ENCODE measurements around the gene NFATC2IP.

Gene NFATC2IP

GRCh38 chr16:28927815-28928214 lies 22.9 kb upstream of the NFATC2IP start:
- H3K9ac ChIP-seq (ENCODE audit: low read depth, low read length) = no peak overlapping the region
- H3K9me3 ChIP-seq (ENCODE audit: insufficient read depth, low read depth, low read length) = no peaks in the 10 kb centered on the region
- H3K27me3 ChIP-seq (ENCODE audit: insufficient read depth, low read length) = no peaks in the 10 kb centered on the region
- 80% methylated on average over 1 of the region's 1 CpG for WGBS
- H3K27ac ChIP-seq (ENCODE audit: low read depth, low read length) = no peak overlapping the region
- H3K4me3 ChIP-seq (ENCODE audit: low read length) = no peak overlapping the region
- no peaks in the 10 kb centered on the region for H3K36me3 ChIP-seq (ENCODE audit: insufficient read depth, low read length)
- H3K4me1 ChIP-seq (ENCODE audit: insufficient read depth, low read length) = peaks cover 5% of the 10 kb centered on the region; the same call in 1 of the 2 replicates

GRCh38 chr16:28930203-28930602 lies 20.5 kb upstream of the NFATC2IP start:
- Histone ChIP-seq H3K27me3 (ENCODE audit: insufficient read depth, low read length) (no peaks in the 10 kb centered on the region), H3K9ac (ENCODE audit: low read depth, low read length) (no peak overlapping the region), H3K9me3 (ENCODE audit: insufficient read depth, low read depth, low read length) (no peaks in the 10 kb centered on the region), H3K27ac (ENCODE audit: low read depth, low read length) (no peak overlapping the region), H3K4me1 (ENCODE audit: insufficient read depth, low read length) (peaks cover 3% of the 10 kb centered on the region; the same call in 1 of the 2 replicates), H3K36me3 (ENCODE audit: insufficient read depth, low read length) (no peaks in the 10 kb centered on the region), H3K4me3 (ENCODE audit: low read length) (no peak overlapping the region)
- 90% methylated on average over 3 of the region's 3 CpGs for WGBS

- no peaks in the 10 kb centered on the region for H3K27me3 ChIP-seq (ENCODE audit: insufficient read depth, low read length)
- peaks cover 3% of the 10 kb centered on the region; the same call in 1 of the 2 replicates for H3K4me1 ChIP-seq (ENCODE audit: insufficient read depth, low read length)
- no peaks in the 10 kb centered on the region for H3K9me3 ChIP-seq (ENCODE audit: insufficient read depth, low read depth, low read length)
- H3K4me3 ChIP-seq (ENCODE audit: low read length) = no peak overlapping the region
- 0 out of 2 replicates have a peak overlapping the region, but pooled peaks have one; percentile 28 for H3K9ac ChIP-seq (ENCODE audit: low read depth, low read length)
- no peaks in the 10 kb centered on the region for H3K36me3 ChIP-seq (ENCODE audit: insufficient read depth, low read length)
- 72% methylated on average over 3 of the region's 3 CpGs for WGBS
- H3K27ac ChIP-seq (ENCODE audit: low read depth, low read length) = 0 out of 2 replicates have a peak overlapping the region, but pooled peaks have one; percentile 35
These were observed 20.1 kb upstream of the NFATC2IP start for GRCh38 chr16:28930652-28931051.

GRCh38 chr16:28931801-28932225 lies 18.9 kb upstream of the NFATC2IP start, which contains the start of gene CD19:
TSS of gene CD19 (plus strand) at chr16:28931971. CDS start at chr16:28932001, 30 bp downstream.
- no peaks in the 10 kb centered on the region for H3K27me3 ChIP-seq (ENCODE audit: insufficient read depth, low read length)
- no peaks in the 10 kb centered on the region for H3K9me3 ChIP-seq (ENCODE audit: insufficient read depth, low read depth, low read length)
- H3K4me1 ChIP-seq (ENCODE audit: insufficient read depth, low read length) = peaks cover 3% of the 10 kb centered on the region; the same call in 1 of the 2 replicates
- H3K36me3 ChIP-seq (ENCODE audit: insufficient read depth, low read length) = no peaks in the 10 kb centered on the region
- H3K27ac ChIP-seq (ENCODE audit: low read depth, low read length) = 0 out of 2 replicates have a peak within 1 kb of the TSS, but pooled peaks have one; percentile 35
- H3K9ac ChIP-seq (ENCODE audit: low read depth, low read length) = 0 out of 2 replicates have a peak within 1 kb of the TSS, but pooled peaks have one; percentile 28
- 89% methylated on average over 8 of the region's 10 CpGs for WGBS
- H3K4me3 ChIP-seq (ENCODE audit: low read length) = no peak within 1 kb of the TSS

- no peak overlapping the region for H3K4me3 ChIP-seq (ENCODE audit: low read length)
- no peaks in the 10 kb centered on the region for H3K27me3 ChIP-seq (ENCODE audit: insufficient read depth, low read length)
- H3K9ac ChIP-seq (ENCODE audit: low read depth, low read length) = no peak overlapping the region
- no peaks in the 10 kb centered on the region for H3K36me3 ChIP-seq (ENCODE audit: insufficient read depth, low read length)
- H3K9me3 ChIP-seq (ENCODE audit: insufficient read depth, low read depth, low read length) = no peaks in the 10 kb centered on the region
- no peak overlapping the region for H3K27ac ChIP-seq (ENCODE audit: low read depth, low read length)
- 91% methylated on average over 20 of the region's 20 CpGs for WGBS
- peaks cover 3% of the 10 kb centered on the region; the same call in 1 of the 2 replicates for H3K4me1 ChIP-seq (ENCODE audit: insufficient read depth, low read length)
These were observed 18.2 kb upstream of the NFATC2IP start for GRCh38 chr16:28932339-28933141.

- Histone ChIP-seq H3K9me3 (ENCODE audit: insufficient read depth, low read depth, low read length) (no peaks in the 10 kb centered on the region), H3K4me1 (ENCODE audit: insufficient read depth, low read length) (peaks cover 3% of the 10 kb centered on the region; the same call in 1 of the 2 replicates), H3K27me3 (ENCODE audit: insufficient read depth, low read length) (no peaks in the 10 kb centered on the region), H3K27ac (ENCODE audit: low read depth, low read length) (no peak overlapping the region), H3K4me3 (ENCODE audit: low read length) (no peak overlapping the region), H3K9ac (ENCODE audit: low read depth, low read length) (no peak overlapping the region), H3K36me3 (ENCODE audit: insufficient read depth, low read length) (no peaks in the 10 kb centered on the region)
- WGBS = 83% methylated on average over 8 of the region's 8 CpGs
These were observed 17.6 kb upstream of the NFATC2IP start for GRCh38 chr16:28933171-28933570.

GRCh38 chr16:28935346-28935745 lies 15.4 kb upstream of the NFATC2IP start:
- no peak overlapping the region for H3K9ac ChIP-seq (ENCODE audit: low read depth, low read length)
- no peak overlapping the region for H3K27ac ChIP-seq (ENCODE audit: low read depth, low read length)
- no peaks in the 10 kb centered on the region for H3K9me3 ChIP-seq (ENCODE audit: insufficient read depth, low read depth, low read length)
- H3K4me1 ChIP-seq (ENCODE audit: insufficient read depth, low read length) = peaks cover 3% of the 10 kb centered on the region; the same call in 1 of the 2 replicates
- H3K4me3 ChIP-seq (ENCODE audit: low read length) = no peak overlapping the region
- H3K27me3 ChIP-seq (ENCODE audit: insufficient read depth, low read length) = no peaks in the 10 kb centered on the region
- 85% methylated on average over 4 of the region's 4 CpGs for WGBS
- no peaks in the 10 kb centered on the region for H3K36me3 ChIP-seq (ENCODE audit: insufficient read depth, low read length)

- H3K27me3 ChIP-seq (ENCODE audit: insufficient read depth, low read length) = no peaks in the 10 kb centered on the region
- 86% methylated on average over 36 of the region's 36 CpGs for WGBS
- no peaks in the 10 kb centered on the region for H3K36me3 ChIP-seq (ENCODE audit: insufficient read depth, low read length)
- peak overlapping the region; percentile 41 for H3K4me3 ChIP-seq (ENCODE audit: low read length)
- no peaks in the 10 kb centered on the region for H3K9me3 ChIP-seq (ENCODE audit: insufficient read depth, low read depth, low read length)
- no peaks in the 10 kb centered on the region for H3K4me1 ChIP-seq (ENCODE audit: insufficient read depth, low read length)
- H3K27ac ChIP-seq (ENCODE audit: low read depth, low read length) = no peak overlapping the region
- no peak overlapping the region; the same call in 1 of the 2 replicates for H3K9ac ChIP-seq (ENCODE audit: low read depth, low read length)
These were observed 14.6 kb upstream of the NFATC2IP start for GRCh38 chr16:28935924-28936783.

GRCh38 chr16:28936784-28937155 lies 14.0 kb upstream of the NFATC2IP start:
- Histone ChIP-seq H3K27me3 (ENCODE audit: insufficient read depth, low read length) (no peaks in the 10 kb centered on the region), H3K4me3 (ENCODE audit: low read length) (no peak overlapping the region), H3K27ac (ENCODE audit: low read depth, low read length) (no peak overlapping the region), H3K9ac (ENCODE audit: low read depth, low read length) (no peak overlapping the region), H3K36me3 (ENCODE audit: insufficient read depth, low read length) (no peaks in the 10 kb centered on the region), H3K4me1 (ENCODE audit: insufficient read depth, low read length) (no peaks in the 10 kb centered on the region), H3K9me3 (ENCODE audit: insufficient read depth, low read depth, low read length) (no peaks in the 10 kb centered on the region)
- 95% methylated on average over 26 of the region's 26 CpGs for WGBS

- no peaks in the 10 kb centered on the region for H3K36me3 ChIP-seq (ENCODE audit: insufficient read depth, low read length)
- H3K27me3 ChIP-seq (ENCODE audit: insufficient read depth, low read length) = no peaks in the 10 kb centered on the region
- 89% methylated on average over 13 of the region's 14 CpGs for WGBS
- no peaks in the 10 kb centered on the region for H3K4me1 ChIP-seq (ENCODE audit: insufficient read depth, low read length)
- no peaks in the 10 kb centered on the region for H3K9me3 ChIP-seq (ENCODE audit: insufficient read depth, low read depth, low read length)
- no peak overlapping the region for H3K9ac ChIP-seq (ENCODE audit: low read depth, low read length)
- no peak overlapping the region for H3K27ac ChIP-seq (ENCODE audit: low read depth, low read length)
- H3K4me3 ChIP-seq (ENCODE audit: low read length) = no peak overlapping the region
These were observed 13.4 kb upstream of the NFATC2IP start for GRCh38 chr16:28937222-28937876.
